ENCODE measurements around the gene CNTNAP2.
A peak's percentile ranks its signal among the peaks of the same experiment; 100 is the strongest.

CNTNAP2 gene

GRCh38 chr7:148187471-148187870 lies 2070.9 kb downstream of the CNTNAP2 start:
- no peak for DNase-seq

GRCh38 chr7:148191391-148192065 lies 2074.9 kb downstream of the CNTNAP2 start:
- DNase-seq, result no peak

- DNase-seq, result no peak
Observed at GRCh38 chr7:148192491-148192890, 2075.9 kb downstream of the CNTNAP2 start.

GRCh38 chr7:148201992-148202391 lies 2085.4 kb downstream of the CNTNAP2 start:
- no peak for DNase-seq

GRCh38 chr7:148204639-148205304 lies 2088.2 kb downstream of the CNTNAP2 start:
- no peak for DNase-seq

- no peak for DNase-seq
Observed at GRCh38 chr7:148209643-148210190, 2093.1 kb downstream of the CNTNAP2 start.

GRCh38 chr7:148210804-148211325 lies 2094.3 kb downstream of the CNTNAP2 start:
- no peak for DNase-seq

GRCh38 chr7:148211740-148212151 lies 2095.1 kb downstream of the CNTNAP2 start:
- no peak for DNase-seq

GRCh38 chr7:148212731-148213130 lies 2096.1 kb downstream of the CNTNAP2 start:
- no peak for DNase-seq

- no peak for DNase-seq
Observed at GRCh38 chr7:148214101-148214500, 2097.5 kb downstream of the CNTNAP2 start.

GRCh38 chr7:148218603-148219002 lies 2102.0 kb downstream of the CNTNAP2 start:
- DNase-seq, result no peak

- DNase-seq, result no peak
Observed at GRCh38 chr7:148222721-148223120, 2106.1 kb downstream of the CNTNAP2 start.

GRCh38 chr7:148223160-148223559 lies 2106.6 kb downstream of the CNTNAP2 start:
- no peak for DNase-seq

GRCh38 chr7:148223738-148224137 lies 2107.1 kb downstream of the CNTNAP2 start:
- no peak for DNase-seq

GRCh38 chr7:148230296-148230695 lies 2113.7 kb downstream of the CNTNAP2 start:
- DNase-seq, result no peak

GRCh38 chr7:148230883-148231282 lies 2114.3 kb downstream of the CNTNAP2 start:
- DNase-seq, result no peak

- DNase-seq, result no peak
Observed at GRCh38 chr7:148232784-148233183, 2116.2 kb downstream of the CNTNAP2 start.

GRCh38 chr7:148234715-148235114 lies 2118.1 kb downstream of the CNTNAP2 start:
- no peak for DNase-seq

- no peak for DNase-seq
Observed at GRCh38 chr7:148238761-148239325, 2122.2 kb downstream of the CNTNAP2 start.

GRCh38 chr7:148241700-148242293 lies 2125.2 kb downstream of the CNTNAP2 start:
- DNase-seq, result no peak

- DNase-seq, result peak; percentile 79
Observed at GRCh38 chr7:148242294-148242821, 2125.8 kb downstream of the CNTNAP2 start.

GRCh38 chr7:148245381-148245780 lies 2128.8 kb downstream of the CNTNAP2 start:
- no peak for DNase-seq

- no peak for DNase-seq
Observed at GRCh38 chr7:148253629-148254028, 2137.0 kb downstream of the CNTNAP2 start.

Data from islet precursor cell (in vitro differentiated cells).